UCSD-AML1 (cell line): Measurements from ENCODE around the gene JAKMIP1.

Experiments
- DNase-seq: peaks from one replicate; lab custom pipeline; 2025; ENCODE audit not compliant: unreplicated experiment; lab: John Stamatoyannopoulos, UW

The JAKMIP1 gene

DNA sequence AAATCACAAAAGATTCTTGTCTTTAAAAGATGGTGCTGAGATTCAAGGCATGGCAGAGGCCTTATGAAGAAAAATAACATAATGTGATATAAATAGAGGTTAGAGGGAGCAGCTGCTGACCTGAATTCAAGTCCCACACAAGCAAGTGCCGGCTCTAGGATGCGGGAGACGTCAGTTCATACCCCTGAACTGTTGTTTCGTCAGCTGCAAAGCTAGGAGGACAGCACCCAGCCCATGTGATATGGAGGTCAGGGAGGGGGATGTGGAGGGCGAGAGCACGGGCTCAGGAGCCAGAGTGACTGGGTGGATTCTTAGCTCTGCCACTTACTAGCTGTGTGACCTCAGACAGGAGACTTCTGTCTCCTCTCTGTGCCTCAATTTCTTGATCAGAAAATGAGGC is 77.9 kb downstream of the JAKMIP1 start:
- DNase-seq: no peak

- no peak for DNase-seq
These were observed 78.4 kb downstream of the JAKMIP1 start for GRCh38 chr4:6121941-6122340.

- no peak for DNase-seq
These were observed 79.0 kb downstream of the JAKMIP1 start for GRCh38 chr4:6121276-6121850.

- DNase-seq: no peak
These were observed 80.0 kb downstream of the JAKMIP1 start for GRCh38 chr4:6120361-6120760.

DNA sequence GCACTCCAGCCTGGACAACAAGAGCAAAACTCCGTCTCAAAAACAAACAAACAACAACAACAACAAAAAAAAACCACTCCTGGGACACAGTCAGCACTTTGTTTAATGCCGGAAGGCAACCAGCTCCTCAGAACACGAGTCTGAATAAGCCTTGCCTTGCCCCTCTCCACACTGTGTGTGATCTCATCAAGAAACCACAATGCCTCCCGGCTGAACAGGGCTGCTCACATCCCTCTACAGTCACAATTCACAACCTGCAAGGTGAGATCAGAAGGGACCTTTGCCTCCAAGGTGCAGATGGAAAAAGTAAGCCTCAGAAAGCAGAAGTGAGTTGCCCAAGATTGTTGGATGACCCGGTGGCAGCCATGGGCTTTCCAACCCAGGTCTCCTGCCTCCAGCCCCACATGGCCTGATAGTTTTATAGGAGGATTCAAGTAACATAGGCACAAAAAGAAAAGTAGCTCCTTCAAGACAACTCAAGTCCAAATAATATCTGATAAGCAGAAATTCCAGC is 80.8 kb downstream of the JAKMIP1 start:
- DNase-seq: no peak

DNA sequence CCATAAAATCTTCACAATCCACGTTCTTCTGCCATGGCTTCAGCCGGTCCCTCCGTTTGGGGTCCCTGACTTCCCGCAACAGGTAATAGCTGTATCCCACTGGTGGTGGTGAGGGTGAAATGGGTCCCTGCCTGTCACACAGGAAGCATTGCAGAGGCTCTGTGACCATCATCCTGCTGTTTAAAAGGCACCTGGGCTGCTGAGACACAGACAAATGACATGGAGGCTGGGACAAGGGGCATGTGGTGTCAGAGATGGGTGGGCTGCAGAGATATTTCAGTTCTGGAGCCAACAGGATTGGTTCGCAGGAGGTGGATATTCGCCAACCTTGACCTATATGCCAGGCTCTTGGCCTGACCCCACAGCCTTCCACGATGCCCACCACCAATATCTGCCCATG is 82.1 kb downstream of the JAKMIP1 start:
- DNase-seq: no peak

DNA sequence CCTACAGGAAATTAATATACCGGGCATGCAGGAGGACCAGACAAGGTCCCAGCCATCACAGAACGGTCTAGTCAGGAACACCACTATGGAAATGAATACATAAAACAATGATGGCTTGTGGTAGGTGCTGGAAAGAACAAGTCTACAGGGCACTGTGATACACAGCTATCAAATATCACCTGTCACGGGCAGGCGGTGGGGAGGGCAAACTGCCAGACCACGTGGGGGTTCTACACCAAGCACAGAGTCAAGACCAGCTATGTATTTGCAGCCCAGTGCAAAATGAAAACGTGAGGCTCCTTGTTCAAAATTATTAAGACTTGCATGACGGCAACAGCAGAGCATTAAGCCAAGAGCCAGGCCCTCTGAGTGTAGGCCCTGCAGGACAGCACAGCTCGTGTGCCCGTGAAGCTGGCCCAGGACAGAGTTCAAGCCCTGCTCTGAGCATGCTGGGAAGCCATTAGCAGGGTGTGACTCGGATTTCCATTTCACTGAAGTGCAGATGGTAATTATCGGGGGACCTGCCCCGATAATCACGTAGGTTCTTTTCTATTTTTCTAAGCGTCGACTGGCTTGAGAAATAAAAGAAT is 83.6 kb downstream of the JAKMIP1 start:
- DNase-seq: no peak

- no peak for DNase-seq
These were observed 84.4 kb downstream of the JAKMIP1 start for GRCh38 chr4:6115746-6116586.

DNA sequence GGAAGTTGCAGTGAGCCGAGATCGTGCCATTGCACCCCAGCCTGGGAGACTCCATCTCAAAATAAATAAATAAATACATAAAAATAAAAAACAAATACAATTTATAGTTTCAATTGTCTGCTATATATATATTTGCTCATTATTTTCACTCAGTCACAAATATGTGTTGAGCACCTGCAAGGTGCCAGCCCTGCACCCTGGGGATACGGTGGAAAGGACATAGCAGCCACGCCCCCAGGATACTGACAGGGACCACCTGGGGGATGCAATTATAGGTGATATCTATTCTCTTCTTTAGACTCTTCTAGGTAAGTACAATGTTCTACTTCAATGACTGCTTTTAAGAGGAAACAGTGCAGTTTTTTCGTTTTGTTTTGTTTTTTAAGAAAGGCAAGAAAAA is 85.0 kb downstream of the JAKMIP1 start:
- no peak for DNase-seq

- DNase-seq: no peak
These were observed 85.7 kb downstream of the JAKMIP1 start for GRCh38 chr4:6114601-6115000.

DNA sequence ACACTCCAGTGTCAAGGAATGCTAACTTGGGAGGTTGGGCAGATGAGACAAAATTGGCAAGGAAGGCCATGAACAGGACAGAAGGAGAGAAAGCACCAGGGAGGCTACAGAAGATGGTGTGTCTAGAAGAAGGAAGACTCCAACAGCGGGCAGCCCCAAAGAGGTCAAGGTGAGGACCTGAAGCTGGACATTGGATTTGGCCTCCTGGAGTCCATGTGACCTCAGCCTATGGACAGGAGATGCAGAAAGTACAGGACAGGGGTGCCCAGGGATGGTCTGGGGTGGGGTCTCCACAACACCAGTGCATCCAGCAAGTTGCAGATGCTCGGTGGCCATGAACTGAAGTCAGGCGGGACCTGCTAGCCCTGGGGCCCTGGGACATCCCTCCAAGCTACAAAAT is 86.2 kb downstream of the JAKMIP1 start:
- DNase-seq: no peak

- no peak for DNase-seq
These were observed 86.7 kb downstream of the JAKMIP1 start for GRCh38 chr4:6113641-6114040.

- no peak for DNase-seq
These were observed 87.6 kb downstream of the JAKMIP1 start for GRCh38 chr4:6112606-6113290.

DNA sequence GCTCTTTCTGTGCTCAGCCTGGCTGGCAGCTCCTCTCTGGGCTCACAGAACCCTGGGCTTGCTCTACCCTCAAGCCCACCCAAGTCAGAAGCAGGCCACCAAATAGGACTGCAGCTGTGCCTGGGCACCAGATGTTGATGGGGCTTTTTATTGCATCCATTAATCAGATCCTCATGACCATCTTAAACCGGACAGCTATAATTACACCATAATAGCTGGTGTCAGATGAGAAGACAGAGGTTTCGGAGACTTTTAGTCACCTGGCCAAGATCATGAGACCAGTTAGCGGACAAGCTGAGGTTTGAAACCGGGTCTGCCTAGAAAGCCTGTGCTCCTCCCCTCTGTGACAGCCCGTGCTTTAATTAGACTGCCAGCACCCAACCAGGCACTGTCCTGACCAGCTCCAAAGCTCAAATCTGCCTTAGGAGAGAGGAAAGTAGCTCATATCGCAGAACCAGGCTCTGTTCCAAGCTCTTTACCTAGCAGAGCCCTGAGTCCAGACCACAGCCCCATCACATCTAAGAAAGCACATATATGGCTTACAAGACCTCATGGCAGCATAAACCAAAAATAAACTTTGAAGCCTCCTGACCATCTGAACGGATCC is 88.9 kb downstream of the JAKMIP1 start:
- no peak for DNase-seq

DNA sequence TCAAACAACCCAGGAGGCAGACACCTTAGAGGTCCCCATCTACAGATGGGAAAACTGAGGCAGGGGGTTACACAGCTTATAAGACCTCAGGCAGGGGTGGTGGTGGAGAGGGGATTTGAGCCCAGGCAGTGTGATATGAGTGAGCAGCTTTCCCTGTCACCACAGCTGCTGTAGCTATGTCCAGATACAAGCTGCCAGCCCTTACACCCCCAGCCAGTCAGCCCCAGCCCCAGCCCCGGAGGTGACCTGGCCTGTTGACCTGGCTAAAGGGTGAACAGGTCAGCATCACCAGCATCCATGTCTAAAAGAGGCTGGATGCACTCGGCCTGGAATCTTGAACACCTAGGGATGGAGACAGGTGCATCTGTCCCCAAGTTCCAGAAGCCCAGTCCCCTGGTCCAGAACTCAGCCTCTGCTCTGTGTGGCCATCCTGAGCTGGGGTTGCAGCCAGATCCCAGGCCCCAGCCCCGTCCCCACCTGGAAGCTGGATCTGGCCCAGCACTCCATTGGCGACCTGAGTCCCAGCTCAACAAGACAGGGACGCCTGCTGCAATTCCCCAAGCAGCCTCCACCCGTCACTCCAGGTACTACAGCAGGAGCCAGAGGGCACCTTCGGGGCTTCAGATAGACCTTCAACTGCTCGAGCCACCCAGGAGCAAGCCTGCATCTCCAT is 89.5 kb downstream of the JAKMIP1 start:
- no peak for DNase-seq

DNA sequence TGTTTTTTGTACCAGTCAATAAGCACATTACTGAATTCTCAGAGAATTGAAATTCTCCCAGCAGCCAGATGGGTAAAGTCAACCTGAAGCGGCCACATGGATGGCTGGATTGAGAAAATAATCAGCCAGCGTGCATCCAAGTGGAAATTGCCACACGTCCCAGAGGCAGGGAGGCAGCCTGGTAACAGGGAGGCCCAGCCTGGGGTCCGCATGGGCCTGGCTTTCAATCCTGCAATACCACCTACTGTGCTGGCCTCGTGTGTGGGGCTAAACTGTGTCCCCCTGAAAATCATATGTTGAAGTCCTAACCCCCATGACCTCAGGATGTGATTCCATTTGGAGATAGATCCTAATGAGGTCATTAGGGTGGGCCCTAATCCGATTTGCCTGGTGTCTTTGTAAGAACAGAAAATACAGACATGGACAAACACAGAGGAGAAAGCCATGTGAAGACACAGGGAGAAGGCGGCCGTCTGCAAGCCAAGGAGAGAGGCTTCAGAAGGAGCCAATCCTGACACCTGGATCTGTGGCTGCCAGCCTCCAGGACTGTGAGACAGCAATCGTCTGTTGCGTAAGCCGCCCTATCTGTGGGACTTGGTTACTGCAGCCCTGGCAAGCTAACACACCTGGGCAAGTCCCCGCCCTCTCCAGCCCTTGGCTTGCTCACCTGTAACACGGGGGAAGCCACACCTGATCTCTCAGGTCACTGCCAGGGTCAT is 90.3 kb downstream of the JAKMIP1 start:
- DNase-seq: no peak

- no peak for DNase-seq
These were observed 92.5 kb downstream of the JAKMIP1 start for GRCh38 chr4:6107886-6108285.

DNA sequence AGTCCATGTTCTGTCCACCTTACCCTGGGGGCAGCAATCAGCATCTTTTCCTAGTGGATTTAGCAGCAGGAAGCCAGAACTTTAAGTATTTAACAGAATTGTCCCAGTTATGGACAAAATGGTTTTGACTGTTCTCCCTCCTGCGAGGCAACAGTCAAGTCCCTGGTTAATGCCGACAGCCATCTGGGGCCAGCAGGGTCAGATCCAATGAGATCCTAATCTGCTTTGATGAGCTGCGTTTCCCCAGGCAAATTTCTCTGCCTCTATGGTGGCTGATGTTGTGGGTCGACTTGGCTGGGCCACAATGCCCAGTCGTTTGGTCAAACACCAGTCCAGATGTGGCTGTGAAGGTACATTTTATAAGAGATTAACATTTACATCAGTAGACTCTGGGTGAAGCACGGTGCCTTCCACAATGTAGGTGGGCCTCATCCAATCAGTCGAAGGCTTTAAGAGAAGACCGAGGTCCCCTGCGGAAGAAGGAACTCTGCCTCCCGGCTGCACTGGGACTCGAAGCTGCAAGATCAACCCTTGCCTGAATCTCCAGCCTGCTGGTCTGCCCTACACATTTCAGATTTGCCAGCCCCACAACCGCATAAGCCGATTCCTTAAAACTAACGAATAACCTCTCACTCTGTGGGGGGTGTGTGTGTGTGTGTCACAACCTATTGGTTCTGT is 93.1 kb downstream of the JAKMIP1 start:
- no peak for DNase-seq

GRCh38 chr4:6106156-6106555 is 94.2 kb downstream of the JAKMIP1 start:
- no peak for DNase-seq
